HL-60/S4 (cell line): ENCODE results near the gene ADGRE2.

Experiments used
- in situ Hi-C: fragments of 300-500 bp; cut with MboI; formaldehyde crosslinking; loops from 2 replicates; pipeline ENCODE4 v1.14.3; 2022; ENCODE audit warnings: low sequenced_read_pairs

Gene ADGRE2

DNA sequence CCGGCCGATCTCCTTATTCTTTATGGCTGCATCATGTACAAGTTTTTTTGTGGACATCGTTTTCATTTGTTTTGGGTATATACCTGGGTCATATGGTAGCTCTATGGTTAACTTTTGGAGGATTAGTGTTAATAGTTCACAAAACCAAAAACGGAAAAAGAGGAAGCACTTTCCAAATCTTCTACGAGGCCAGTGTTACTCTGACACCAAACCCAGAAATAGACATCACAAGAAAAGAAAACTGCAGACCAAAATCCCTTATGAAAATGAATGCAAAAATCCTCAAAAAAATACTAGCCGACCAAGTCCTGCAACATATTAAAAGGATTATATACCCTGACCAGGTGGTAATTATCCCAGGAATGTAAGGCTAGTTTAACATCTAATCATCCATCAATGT is 29.8 kb downstream of the ADGRE2 start:
- in situ Hi-C loops, result no loop called here

DNA sequence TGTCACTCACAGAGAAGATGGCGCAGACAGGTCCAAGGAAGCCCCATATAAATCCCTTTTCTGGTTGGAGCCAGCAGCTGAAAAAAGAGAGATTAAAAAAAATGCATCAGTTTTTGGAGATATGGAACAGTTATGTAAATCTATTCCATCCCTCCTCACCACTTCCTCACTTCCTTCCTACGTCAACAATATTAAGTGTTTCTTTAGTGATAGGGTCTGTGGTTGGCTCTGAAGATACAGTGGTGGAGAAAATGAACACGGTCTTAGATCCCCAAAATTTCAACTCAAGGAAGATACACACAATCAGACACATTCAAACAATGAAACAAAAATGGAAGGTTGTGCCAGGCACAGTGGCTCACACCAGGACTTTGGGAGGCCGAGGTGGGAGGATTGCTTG is 31.5 kb downstream of the ADGRE2 start:
- in situ Hi-C loops, result no loop called here

DNA sequence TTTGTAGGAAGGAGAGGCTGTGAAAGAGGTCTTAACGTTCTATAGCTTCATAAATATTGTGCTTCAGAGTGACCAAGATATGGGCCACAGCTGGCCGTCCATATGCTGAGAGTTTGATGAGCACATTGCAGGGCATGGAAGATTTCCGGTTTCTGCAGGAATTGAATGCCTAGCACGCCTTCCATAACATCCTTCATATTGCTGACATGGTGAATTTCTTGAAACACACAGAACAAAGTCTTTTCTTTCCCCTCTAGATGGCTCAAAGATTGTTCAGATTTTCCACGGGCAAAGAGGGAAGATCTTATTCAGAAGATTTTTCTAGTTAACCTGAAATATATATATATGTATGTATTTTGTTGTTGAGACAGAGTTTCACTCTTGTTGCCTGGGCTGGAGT is 42.4 kb downstream of the ADGRE2 start:
- in situ Hi-C loops, result no loop called here

DNA sequence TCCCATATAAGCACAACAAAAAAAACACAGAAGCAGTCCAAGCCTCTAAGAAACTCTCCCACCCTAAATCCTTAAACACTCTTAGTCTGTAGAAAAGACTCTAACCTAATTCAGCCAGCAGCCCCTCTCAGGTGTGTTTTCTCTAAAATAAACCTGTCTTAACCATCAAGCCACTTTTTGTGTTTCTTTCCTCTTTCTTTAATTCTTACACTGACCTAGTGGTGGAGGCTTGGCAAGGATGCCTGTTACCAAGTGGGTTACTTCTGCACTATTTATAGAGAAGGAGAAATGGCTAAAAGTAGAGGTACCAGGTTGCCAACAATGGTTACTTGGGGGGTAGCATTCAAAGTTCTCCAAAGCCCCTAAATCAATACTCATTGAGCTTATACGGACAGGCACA is 44.8 kb downstream of the ADGRE2 start:
- in situ Hi-C loops, result no loop called here

DNA sequence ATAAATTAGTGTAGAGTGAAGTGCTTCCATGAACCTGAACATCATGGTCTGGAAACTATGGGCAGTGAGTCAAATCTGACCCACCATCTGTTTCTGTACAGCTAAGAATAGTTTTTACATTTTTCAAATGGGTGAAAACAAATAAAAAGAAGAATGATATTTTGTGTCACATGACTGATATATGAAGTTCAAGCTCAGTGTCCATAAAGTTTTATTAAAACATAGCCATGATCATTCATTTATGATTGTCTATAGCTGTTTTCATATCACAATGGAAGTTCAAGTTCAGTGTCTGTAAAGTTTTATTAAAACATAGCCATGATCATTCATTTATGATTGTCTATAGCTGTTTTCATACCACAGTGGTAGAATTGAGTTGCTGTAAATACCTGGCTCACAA is 45.9 kb downstream of the ADGRE2 start:
- in situ Hi-C loops, result no loop called here

DNA sequence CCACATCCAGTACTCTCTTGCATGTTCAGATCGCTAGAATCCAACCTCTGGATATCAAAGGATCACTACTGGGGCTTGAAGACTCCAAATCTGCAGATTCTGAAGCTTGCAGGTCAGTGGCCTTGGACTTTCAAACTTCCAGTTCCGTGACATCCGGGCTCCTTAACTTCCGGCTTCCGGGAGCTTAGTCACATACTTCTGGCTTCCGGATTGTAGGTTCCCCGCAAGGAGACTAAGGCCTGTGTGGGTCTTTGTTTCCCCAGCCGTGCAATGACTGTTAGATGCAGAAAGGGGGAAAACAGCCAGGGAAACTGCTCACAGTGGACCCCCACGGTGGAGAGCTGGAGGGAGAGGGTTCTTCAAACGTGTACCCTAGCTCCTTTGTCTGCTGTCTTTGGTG is 47.2 kb downstream of the ADGRE2 start:
- in situ Hi-C loops, result no loop called here

DNA sequence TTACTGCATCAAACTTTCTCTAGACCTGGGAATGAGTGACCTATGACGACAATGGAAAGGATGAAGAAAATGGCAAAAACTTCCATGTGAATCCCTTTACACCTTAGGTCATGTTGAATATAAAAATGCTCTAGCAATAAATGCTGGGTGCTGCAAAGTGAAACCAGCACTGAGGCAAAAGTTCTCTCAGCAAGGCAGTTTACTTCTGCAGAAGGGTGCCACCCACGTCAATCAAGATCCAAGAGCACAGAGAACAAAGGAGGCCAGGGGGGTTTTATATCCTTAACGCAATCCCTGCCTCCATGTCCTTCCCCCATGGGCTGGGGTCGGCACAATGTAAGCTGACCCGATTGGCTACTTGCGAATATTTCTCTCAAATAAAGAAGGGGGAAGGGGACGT is 49.8 kb downstream of the ADGRE2 start:
- in situ Hi-C loops, result no loop called here

DNA sequence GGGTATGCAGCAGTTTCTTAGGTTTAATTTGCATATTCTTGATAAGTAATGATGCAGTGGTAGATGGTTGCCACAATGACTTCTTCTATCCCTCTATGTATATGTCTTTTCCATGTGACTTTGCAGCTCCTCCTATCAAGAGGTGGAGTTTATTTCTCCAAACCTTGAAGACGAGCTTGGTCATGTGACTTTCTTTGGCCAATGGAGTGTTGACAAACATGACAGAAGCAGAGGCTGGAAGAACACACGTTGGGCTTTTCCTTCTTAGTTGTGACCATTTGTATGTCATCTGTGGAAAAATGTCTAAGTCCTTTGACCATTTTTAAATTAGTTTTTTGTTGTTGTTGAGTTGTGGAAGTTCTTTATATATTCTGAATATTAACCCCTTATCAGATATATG is 56.2 kb downstream of the ADGRE2 start:
- in situ Hi-C loops, result no loop called here

DNA sequence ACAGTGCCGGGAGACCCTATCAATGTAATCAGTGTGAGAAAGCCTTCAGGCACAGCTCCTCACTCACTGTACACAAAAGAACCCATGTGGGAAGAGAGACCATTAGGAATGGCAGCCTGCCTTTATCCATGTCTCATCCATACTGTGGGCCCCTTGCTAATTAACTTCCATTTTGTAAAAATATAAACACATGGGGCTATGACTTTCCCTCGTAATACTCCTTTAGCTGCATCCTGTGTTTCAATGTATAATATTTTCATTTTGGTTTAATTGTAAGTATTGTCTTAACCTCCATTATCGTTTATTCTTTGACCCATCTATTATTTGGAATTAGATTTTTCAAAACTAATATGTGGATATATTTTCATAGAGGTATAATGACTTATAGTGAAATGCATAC is 59.2 kb downstream of the ADGRE2 start:
- in situ Hi-C loops, result no loop called here

DNA sequence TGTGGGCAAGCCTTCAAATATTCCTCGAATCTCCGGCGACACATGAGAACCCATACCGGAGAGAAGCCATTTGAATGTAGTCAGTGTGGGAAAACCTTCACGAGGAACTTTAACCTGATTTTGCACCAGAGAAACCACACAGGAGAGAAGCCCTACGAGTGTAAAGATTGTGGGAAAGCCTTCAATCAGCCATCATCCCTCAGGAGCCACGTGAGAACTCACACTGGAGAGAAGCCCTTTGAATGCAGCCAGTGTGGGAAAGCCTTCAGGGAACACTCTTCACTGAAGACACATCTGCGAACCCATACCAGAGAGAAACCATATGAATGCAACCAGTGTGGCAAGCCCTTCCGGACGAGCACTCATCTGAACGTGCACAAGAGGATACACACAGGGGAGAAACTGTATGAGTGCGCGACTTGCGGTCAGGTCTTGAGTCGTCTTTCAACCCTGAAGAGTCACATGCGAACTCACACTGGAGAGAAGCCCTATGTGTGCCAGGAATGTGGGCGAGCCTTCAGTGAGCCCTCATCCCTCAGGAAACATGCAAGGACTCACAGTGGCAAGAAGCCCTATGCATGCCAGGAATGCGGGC is 59.7 kb downstream of the ADGRE2 start:
- in situ Hi-C loops, result no loop called here

DNA sequence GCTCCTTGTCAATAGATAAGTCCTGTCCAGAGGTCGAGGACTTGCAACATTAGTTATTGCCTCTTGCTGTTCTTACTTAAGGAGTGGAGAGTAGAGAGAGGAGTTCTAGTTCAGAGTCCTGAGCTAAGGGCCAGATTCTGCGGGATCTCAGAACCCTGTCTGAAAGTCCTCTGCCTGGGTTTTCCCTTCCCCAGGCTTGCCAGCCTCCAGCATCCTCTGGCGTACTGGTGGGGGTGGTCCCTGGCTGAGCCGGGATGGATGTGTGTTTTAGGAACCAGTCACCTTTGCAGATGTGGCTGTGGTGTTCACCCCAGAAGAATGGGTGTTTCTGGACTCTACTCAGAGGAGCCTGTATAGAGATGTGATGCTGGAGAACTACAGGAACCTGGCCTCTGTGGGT is 62.5 kb downstream of the ADGRE2 start:
- in situ Hi-C loops, result no loop called here

DNA sequence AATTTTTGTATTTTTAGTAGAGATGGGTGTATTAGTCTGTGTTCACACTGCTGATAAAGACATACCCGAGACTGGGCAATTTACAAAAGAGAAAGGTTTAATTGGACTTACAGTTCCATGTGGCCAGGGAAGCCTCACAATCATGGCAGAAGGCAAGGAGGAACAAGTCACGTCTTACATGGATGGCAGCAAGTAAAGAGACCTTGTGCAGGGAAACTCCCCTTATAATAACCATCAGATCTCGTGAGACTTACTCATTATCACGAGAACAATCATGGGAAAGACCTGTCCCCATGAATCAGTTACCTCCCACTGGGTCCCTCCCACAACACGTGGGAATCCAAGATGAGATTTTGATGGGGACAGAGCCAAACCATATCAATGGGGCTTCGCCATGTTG is 73.9 kb downstream of the ADGRE2 start:
- in situ Hi-C loops, result no loop called here

DNA sequence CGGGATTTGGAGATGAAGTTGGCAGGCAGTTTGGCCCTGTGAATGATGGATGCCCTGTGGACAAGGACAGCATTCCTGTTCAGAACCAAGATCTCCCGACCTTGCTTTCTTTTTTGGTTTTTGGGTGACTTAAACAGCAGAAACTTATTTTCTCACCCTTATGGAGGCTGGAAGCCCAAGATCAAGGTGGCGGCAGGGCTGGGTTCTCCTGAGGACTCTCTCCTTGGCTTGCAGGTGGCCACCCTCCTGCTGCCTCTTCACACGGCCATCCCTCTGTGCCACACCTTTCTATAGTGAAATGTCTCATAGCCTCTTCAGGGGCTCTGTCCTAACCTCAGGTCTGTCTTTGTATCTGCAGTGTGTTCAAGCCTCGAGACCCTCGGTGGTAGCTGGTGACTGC is 74.5 kb downstream of the ADGRE2 start:
- in situ Hi-C loops, result no loop called here

DNA sequence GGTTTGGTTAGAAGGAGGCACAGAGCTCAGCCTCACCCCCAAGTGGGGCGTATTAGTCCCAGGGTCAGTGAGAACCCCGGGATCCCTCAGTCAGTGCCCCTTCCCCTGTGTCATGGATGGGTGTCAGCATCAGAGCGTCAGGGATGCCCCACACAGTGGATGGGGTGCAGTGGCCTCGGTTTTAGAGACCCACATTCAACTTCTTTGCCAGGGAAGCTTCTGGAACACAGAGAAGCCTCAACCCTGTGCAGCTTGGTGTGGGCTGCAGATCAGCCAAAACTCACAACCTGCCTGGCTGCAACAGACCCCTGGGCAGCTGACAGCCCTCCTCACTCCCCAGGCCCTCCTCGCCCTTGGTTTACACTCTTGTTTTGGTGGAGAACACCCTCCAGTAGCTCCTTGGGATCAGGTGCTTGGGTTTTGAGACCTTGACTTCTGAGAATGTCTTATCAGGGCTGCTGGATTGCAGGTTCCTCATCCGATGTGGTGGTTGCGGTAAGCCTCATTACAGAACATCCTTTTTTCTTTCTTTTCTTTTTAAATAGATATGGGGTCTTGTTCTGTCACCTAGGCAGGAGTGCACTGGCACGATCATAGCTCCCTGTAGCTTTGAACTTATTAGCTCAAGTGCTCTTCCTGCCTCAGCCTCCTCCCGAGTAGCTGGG is 77.5 kb downstream of the ADGRE2 start:
- in situ Hi-C loops, result no loop called here

DNA sequence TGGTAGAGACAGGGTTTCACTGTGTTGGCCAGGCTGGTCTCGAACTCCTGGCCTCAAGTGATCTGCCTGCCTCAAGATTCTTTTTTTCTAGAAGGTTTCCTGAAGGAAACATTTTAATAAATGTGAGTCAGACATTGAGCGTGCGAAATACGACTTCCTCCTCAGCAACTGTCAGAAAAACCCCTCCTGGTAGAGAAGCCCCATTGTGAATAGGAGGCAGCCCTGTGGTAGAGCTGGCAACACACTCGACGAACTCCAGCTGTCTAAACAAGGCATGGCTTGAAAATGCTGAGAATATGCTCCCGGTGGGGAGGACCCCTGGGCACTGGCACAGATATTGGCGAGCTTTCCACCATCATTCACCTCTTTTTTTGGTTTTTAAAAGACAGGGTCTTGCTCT is 78.7 kb downstream of the ADGRE2 start:
- in situ Hi-C loops, result no loop called here

DNA sequence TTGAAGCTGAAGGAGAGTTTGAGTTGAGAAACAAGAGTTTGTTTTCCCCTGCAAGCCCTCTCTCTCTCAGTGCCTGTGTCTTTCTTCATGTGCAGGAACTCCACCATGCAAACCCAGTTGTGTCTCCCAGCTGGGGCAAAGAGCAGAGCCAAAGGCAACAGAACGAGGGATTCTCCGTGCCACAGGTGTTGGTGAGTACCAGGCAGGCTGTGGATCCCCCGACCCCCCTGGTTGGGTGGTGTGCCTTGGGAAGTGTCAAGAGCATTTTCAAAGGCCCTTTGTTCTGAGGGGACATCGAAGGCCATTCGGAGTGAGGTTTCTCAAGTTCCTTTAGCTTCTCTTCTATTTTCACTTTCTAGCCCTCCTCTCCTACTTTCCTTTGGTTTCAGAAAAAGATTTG is 82.9 kb downstream of the ADGRE2 start:
- in situ Hi-C loops, result no loop called here

DNA sequence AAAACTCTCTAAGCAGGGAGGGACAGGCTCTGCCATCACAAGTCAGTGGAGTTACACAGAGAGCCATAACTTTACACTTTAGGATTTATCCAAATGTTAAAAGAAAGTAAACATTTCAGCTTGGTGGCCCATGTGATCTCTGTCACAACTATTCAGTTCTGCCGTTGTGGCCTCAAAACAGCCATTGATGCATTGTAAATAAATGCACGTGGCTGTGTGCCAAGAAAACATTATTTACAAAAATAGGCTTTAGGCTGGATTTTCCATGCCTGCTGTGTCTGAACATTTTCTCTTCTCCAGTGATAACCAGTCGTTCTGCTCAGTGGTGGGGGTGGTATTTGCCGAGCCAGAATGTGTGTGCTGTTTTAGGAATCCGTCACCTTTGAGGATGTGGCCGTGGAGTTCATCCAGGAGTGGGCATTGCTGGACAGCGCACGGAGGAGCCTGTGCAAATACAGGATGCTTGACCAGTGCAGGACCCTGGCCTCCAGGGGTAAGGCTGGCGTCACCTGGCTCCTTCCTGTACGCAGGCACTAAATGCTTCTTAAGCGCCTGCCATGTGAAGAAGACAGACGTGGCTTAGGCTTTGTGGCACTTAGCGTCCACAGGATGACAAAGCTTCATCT is 83.6 kb downstream of the ADGRE2 start:
- in situ Hi-C loops, result no loop called here

DNA sequence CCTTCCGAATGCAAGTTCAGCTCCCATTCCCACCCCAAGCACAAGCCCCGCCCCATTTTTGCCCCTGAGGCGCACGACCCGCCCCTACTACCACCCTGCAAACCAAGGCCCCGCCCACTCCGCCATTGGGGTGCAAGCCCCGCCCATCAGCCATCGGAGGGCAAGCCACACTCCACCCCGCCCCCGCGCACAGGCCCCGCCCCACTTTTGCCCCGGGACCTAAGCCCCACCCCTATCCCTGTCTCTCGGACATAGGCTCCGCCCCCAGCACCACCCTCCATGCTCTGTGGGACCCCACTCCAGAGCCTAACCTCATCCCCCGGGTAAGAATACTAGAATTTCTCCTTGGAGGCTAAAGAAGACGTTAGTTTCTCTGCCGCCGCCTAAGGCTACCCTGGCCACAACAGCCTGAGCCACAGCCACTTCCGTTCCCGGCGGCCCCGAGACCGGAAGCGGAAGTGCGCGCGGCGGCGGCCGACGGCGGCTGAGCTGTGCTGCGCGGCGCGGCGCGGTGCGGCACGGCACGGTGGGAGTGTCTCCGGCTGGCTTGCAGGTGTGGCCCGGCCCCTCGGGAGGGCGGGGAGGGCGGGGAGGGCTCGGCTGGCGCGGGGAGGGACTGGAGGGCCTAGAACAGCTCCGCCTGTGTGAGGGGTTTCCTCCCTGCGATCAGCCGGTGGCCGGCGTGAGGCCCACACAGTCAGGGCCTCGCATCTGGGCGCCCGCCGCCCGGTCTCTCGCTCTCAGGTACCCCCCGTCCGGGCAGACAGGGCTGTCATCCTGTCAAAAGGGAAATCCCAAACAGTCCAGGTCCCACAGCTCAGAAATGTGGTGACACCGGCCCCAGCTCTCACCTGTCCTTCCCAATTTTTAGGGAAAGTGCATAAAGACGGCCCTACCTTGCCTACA is 88.5 kb downstream of the ADGRE2 start, which contains the start of gene ZNF333:
Gene ZNF333, plus strand, starts transcription at position 451 of the 906 bp plus-strand sequence. CDS start 3,444 bp downstream, outside the sequence.
- in situ Hi-C loops, result loop anchor here (5.0 kb wide), 1 partner anchor 118 kb away; the partner anchor contains the start of gene NDUFB7

DNA sequence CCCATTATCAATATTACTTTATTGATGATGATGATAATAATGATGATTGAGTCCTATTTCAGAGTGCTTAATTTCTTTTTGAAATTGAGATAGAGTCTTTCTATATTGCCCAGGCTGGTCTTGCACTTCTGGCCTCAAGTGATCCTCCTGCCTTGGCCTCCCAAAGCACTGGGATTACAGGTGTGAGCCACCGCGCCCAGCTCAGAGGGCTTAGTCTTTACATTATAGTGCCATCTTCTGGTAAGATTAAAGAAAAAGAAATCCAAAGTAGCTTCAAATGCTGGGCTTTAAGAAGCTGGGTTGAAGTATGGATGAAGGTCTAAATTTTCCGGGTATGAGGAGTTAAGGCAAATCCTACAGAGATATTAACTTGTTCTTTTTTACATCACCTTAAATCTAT is 91.9 kb downstream of the ADGRE2 start:
- in situ Hi-C loops, result loop anchor here (5.0 kb wide), 1 partner anchor 114 kb away; the partner anchor contains the start of gene NDUFB7

DNA sequence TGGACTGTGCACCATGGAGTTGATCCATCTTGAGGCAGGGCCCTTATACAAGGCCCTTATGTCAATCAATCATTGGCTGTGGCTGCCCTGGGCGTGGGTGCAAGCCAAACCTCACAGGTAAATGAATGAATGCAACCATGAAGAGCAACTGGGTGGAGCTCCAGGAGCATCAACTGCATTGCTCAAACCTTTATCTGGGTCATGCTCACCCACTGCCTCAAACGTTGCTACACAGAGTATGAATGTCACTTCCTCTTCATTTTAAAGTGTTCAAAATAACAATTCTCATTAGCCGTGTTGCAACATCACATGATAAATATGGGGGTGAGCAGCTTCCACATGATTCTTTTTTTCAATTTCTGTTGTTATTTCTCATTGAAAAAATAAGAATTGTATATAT is 94.9 kb downstream of the ADGRE2 start:
- in situ Hi-C loops, result no loop called here
